ENCODE data around the gene SMU1.
"Not testable (repeated sequence)": the region's sequence is repeated elsewhere in the genome, so short reads cannot be mapped to it uniquely, and the experiment has no call there.

SMU1 gene

GRCh38 chr9:33007755-33008154, 68.7 kb downstream of the SMU1 start:
- DNase-seq, result no peak

- DNase-seq, result not testable (repeated sequence)
Measured at GRCh38 chr9:33005335-33005734, 71.1 kb downstream of the SMU1 start.

- DNase-seq, result not testable (repeated sequence)
Measured at GRCh38 chr9:33000682-33001055, 75.8 kb downstream of the SMU1 start.

- no peak for DNase-seq
Measured at GRCh38 chr9:32992595-32993238, 83.8 kb downstream of the SMU1 start.

- DNase-seq, result no peak
Measured at GRCh38 chr9:32991897-32992594, 84.4 kb downstream of the SMU1 start.

Data from NCI-H2081 (cell line).